ENCODE measurements around the gene OMP. TPM values are rescaled to one million over a fixed set of nuclear protein-coding genes. Genes with fewer than 3 reads are reported as not detected.

OMP gene
- total RNA-seq, 1 donor: not detected

GRCh38 chr11:77142091-77142975 is 39.7 kb downstream of the OMP start:
- H3K4me3 ChIP-seq (ENCODE audit: low read depth, low read length): no peak overlapping the region
- no peak for TF ChIP-seq CTCF (IDR thresholded peaks at IDR 0.05; ENCODE audit: insufficient read depth, low read depth, low read length)
- no peak for DNase-seq (ENCODE audit: low read depth)

GRCh38 chr11:77143405-77144020 is 40.9 kb downstream of the OMP start:
- no peak for TF ChIP-seq CTCF (IDR thresholded peaks at IDR 0.05; ENCODE audit: insufficient read depth, low read depth, low read length)
- H3K4me3 ChIP-seq (ENCODE audit: low read depth, low read length): no peak overlapping the region
- DNase-seq (ENCODE audit: low read depth): no peak

- no peak for TF ChIP-seq CTCF (IDR thresholded peaks at IDR 0.05; ENCODE audit: insufficient read depth, low read depth, low read length)
- DNase-seq (ENCODE audit: low read depth): no peak
- H3K4me3 ChIP-seq (ENCODE audit: low read depth, low read length): no peak overlapping the region
Measured at GRCh38 chr11:77144196-77144856, 41.7 kb downstream of the OMP start.

GRCh38 chr11:77144857-77145428 is 42.3 kb downstream of the OMP start:
- DNase-seq (ENCODE audit: low read depth): no peak
- H3K4me3 ChIP-seq (ENCODE audit: low read depth, low read length): no peak overlapping the region
- no peak for TF ChIP-seq CTCF (IDR thresholded peaks at IDR 0.05; ENCODE audit: insufficient read depth, low read depth, low read length)

- no peak for DNase-seq (ENCODE audit: low read depth)
- TF ChIP-seq CTCF (IDR thresholded peaks at IDR 0.05; ENCODE audit: insufficient read depth, low read depth, low read length): no peak
- H3K4me3 ChIP-seq (ENCODE audit: low read depth, low read length): no peak overlapping the region
Measured at GRCh38 chr11:77146261-77147035, 43.8 kb downstream of the OMP start.

- no peak for TF ChIP-seq CTCF (IDR thresholded peaks at IDR 0.05; ENCODE audit: insufficient read depth, low read depth, low read length)
- no peak overlapping the region for H3K4me3 ChIP-seq (ENCODE audit: low read depth, low read length)
- no peak for DNase-seq (ENCODE audit: low read depth)
Measured at GRCh38 chr11:77147036-77147315, 44.3 kb downstream of the OMP start.
